Hepatocyte (in vitro differentiated cells): ENCODE data around the gene KIF20B. TPM values are rescaled to one million over a fixed set of nuclear protein-coding genes. Genes with fewer than 3 reads are reported as not detected.

Experiments
- DNase-seq: peaks from one replicate; pipeline ENCODE4 v3.0.0-alpha.2; 2016; ENCODE audit warnings: low spot score
- H2AFZ ChIP-seq: fragments of 200-600 bp; sonication (generic); 2 replicates; pipeline ENCODE4 v1.6.0; 2016; ENCODE audit warnings: antibody characterized with exemption, mild to moderate bottlenecking
- H3K27ac ChIP-seq: fragments of 200-600 bp; sonication (generic); 2 replicates; pipeline ENCODE4 v1.5.1; 2016; ENCODE audit warnings: mild to moderate bottlenecking
- H3K27me3 ChIP-seq: fragments of 200-600 bp; sonication (generic); 2 replicates; pipeline ENCODE4 v1.6.1; 2016
- H3K36me3 ChIP-seq: fragments of 200-600 bp; sonication (generic); replicated peaks from 2 replicates; pipeline ENCODE4 v1.5.1; 2016; ENCODE audit warnings: low read depth; ENCODE audit not compliant: insufficient read depth
- H3K4me1 ChIP-seq: fragments of 200-600 bp; sonication (generic); 2 replicates; pipeline ENCODE4 v1.5.1; 2016; ENCODE audit warnings: mild to moderate bottlenecking, moderate library complexity; ENCODE audit not compliant: insufficient read depth
- H3K4me2 ChIP-seq: fragments of 200-600 bp; sonication (generic); 2 replicates; pipeline ENCODE4 v1.6.0; 2016
- H3K4me3 ChIP-seq: fragments of 200-600 bp; sonication (generic); 2 replicates; pipeline ENCODE4 v1.5.1; 2016; ENCODE audit warnings: mild to moderate bottlenecking
- H3K79me2 ChIP-seq: fragments of 200-600 bp; sonication (generic); 2 replicates; pipeline ENCODE4 v1.6.0; 2017; ENCODE audit warnings: mild to moderate bottlenecking
- H3K9me2 ChIP-seq: fragments of 200-600 bp; sonication (generic); replicated peaks from 2 replicates; pipeline ENCODE4 v1.6.0; 2017; ENCODE audit warnings: mild to moderate bottlenecking; ENCODE audit not compliant: insufficient read depth
- H3K9me3 ChIP-seq: fragments of 200-600 bp; sonication (generic); 2 replicates; pipeline ENCODE4 v1.5.1; 2016; ENCODE audit warnings: low read depth, mild to moderate bottlenecking
- H4K20me1 ChIP-seq: fragments of 200-600 bp; sonication (generic); 2 replicates; pipeline ENCODE4 v1.6.0; 2016; ENCODE audit warnings: mild to moderate bottlenecking; ENCODE audit not compliant: insufficient read depth, poor library complexity, severe bottlenecking
- EZH2 ChIP-seq: fragments of 200-600 bp; sonication (generic); IDR thresholded peaks from 2 replicates; pipeline ENCODE4 v1.6.1; 2016; ENCODE audit warnings: antibody characterized with exemption, mild to moderate bottlenecking, borderline replicate concordance
- EZH2phosphoT487 ChIP-seq: fragments of 200-600 bp; sonication (generic); IDR thresholded peaks from one replicate; pipeline ENCODE4 v1.6.1; 2018; ENCODE audit warnings: antibody characterized with exemption, mild to moderate bottlenecking, low read depth, moderate library complexity; ENCODE audit not compliant: unreplicated experiment, severe bottlenecking
- WGBS: methylation state at CpG from one replicate; pipeline ENCODE4 v1.1.6; 2016; ENCODE audit warnings: low lambda C conversion rate; ENCODE audit errors: missing lambda C conversion rate; 5-methylcytosine and 5-hydroxymethylcytosine counted together
- polyA plus RNA-seq: library from polyadenylated mRNA; unstranded; fragments of >200 nt; fragmentation: Nextera tagmentation; extraction: Ambion mirVana; gene quantifications from 2 replicates; pipeline ENCODE4 v1.2.1, GENCODE V29; 2016
- total RNA-seq: library from RNA; depleted of rRNA; stranded (reverse); fragments of >200 nt; gene quantifications from 2 replicates; pipeline ENCODE4 v1.2.3, GENCODE V29; 2014
- TF ChIP-seq, protein P1 (sequence below): fragments of 200-600 bp; sonication (generic); IDR thresholded peaks from 2 replicates; pipeline ENCODE4 v1.5.1; 2016; ENCODE audit warnings: antibody characterized with exemption, mild to moderate bottlenecking; ENCODE audit not compliant: poor library complexity

KIF20B gene
- total and polyA plus RNA-seq, 2 experiments from 2014 or later = 4.6 to 6.9 TPM

DNA sequence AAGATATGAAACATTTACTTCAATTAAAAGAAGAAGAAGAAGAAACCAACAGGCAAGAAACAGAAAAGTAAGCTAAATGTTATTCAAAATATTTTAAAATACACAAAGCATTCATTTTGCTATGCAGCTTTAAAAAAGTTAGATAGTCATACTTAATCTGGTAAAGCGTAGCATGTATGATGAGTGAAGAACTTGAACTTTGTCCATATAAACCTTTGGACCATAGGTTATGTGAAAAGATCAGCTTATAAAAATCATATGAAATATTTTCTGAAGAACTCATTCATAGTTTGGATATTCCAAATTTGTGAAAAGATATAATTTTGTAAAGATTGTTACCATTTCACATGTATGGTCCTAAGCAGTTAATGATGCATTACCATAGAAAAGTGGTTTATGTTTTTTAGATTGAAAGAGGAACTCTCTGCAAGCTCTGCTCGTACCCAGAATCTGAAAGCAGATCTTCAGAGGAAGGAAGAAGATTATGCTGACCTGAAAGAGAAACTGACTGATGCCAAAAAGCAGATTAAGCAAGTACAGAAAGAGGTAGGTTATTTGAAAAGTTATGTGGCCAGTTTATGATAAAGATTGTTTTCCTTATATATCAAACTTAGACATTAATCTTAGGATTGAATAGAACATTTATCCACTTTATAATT, 37.3 kb downstream of the KIF20B start:
- Histone ChIP-seq H4K20me1 (no peaks in the 10 kb centered on the region), H3K9me3 (no peaks in the 10 kb centered on the region), H3K4me1 (no peaks in the 10 kb centered on the region), H3K27ac (no peak overlapping the region), H3K4me2 (no peak overlapping the region), H3K36me3 (no peaks in the 10 kb centered on the region), H3K27me3 (no peaks in the 10 kb centered on the region), H3K79me2 (no peaks in the 10 kb centered on the region), H3K4me3 (no peak overlapping the region), H2AFZ (no peak overlapping the region), H3K9me2 (no peaks in the 10 kb centered on the region)
- no peak for TF ChIP-seq EZH2
- no peak for TF ChIP-seq EZH2phosphoT487
- TF ChIP-seq, protein P1, sequence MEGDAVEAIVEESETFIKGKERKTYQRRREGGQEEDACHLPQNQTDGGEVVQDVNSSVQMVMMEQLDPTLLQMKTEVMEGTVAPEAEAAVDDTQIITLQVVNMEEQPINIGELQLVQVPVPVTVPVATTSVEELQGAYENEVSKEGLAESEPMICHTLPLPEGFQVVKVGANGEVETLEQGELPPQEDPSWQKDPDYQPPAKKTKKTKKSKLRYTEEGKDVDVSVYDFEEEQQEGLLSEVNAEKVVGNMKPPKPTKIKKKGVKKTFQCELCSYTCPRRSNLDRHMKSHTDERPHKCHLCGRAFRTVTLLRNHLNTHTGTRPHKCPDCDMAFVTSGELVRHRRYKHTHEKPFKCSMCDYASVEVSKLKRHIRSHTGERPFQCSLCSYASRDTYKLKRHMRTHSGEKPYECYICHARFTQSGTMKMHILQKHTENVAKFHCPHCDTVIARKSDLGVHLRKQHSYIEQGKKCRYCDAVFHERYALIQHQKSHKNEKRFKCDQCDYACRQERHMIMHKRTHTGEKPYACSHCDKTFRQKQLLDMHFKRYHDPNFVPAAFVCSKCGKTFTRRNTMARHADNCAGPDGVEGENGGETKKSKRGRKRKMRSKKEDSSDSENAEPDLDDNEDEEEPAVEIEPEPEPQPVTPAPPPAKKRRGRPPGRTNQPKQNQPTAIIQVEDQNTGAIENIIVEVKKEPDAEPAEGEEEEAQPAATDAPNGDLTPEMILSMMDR = no peak
- DNase-seq = no peak
- 81% methylated on average over 2 of the region's 2 CpGs for WGBS

DNA sequence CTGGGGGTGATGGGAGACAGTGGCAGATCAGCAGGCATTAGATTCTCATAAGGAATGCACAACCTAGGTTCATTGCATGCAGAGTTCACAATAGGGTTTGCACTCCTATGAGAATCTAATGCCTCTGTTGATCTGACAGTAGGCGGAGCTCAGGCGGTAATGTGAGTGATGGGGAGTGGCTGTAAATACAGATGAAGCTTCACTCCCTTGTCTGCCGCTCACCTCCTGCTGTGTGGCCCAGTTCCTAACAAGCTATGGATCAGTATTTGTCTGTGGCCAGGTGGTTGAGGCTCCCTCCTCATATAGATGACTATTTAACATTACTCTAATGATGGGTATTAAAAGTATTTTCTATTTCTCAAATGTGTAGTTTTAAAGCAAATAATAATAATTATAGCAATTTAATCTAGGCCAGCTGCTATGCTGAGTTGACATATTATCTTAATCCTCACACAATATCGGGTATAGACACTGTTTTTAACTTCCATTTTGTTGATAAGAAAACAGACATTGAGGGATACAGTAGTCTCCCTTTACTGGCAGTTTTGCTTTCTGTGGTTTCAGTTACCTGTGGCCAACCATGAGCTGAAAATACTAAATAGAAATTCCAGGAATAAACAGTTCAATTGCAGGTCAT, 39.9 kb downstream of the KIF20B start:
- Histone ChIP-seq H3K27ac (no peak overlapping the region), H3K4me3 (no peak overlapping the region), H3K36me3 (no peaks in the 10 kb centered on the region), H3K4me1 (no peaks in the 10 kb centered on the region), H3K4me2 (no peak overlapping the region), H3K9me2 (no peaks in the 10 kb centered on the region), H2AFZ (no peak overlapping the region), H3K27me3 (no peaks in the 10 kb centered on the region), H3K79me2 (no peaks in the 10 kb centered on the region), H4K20me1 (no peaks in the 10 kb centered on the region), H3K9me3 (no peaks in the 10 kb centered on the region)
- no peak for TF ChIP-seq EZH2phosphoT487
- TF ChIP-seq, protein P1 = no peak
- no peak for TF ChIP-seq EZH2
- no peak for DNase-seq
- 93% methylated on average over 4 of the region's 4 CpGs for WGBS

DNA sequence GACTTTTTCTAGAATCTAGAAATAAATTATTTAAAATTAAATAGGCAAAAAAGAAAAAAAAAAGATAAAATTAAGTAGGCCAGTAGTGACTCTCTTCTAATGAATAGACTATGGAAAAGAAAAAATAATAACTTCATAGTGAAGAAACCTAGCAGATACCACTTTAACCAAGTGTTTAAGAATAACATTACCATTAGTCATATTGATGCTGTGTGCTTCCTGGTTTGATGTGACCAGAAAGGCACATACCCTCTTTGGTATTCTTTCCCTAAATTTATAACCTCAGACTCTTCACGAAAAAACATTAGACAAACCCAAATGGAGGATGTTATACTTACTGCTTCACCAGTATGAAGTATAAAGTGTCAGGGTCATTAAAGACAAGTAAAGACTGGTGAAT, 42.6 kb downstream of the KIF20B start:
- H3K4me2 ChIP-seq = no peak overlapping the region
- H3K4me1 ChIP-seq = no peaks in the 10 kb centered on the region

More for the DNA sequence above, 42.6 kb downstream of the KIF20B start:
- H3K4me3 ChIP-seq = no peak overlapping the region
- WGBS = 100% methylated on average over 1 of the region's 1 CpG
- DNase-seq = no peak
- H3K36me3 ChIP-seq = no peaks in the 10 kb centered on the region
- TF ChIP-seq EZH2phosphoT487 = no peak
- TF ChIP-seq, protein P1 = no peak
- no peak for TF ChIP-seq EZH2
- no peak overlapping the region for H2AFZ ChIP-seq
- no peaks in the 10 kb centered on the region for H4K20me1 ChIP-seq
- H3K9me2 ChIP-seq = no peaks in the 10 kb centered on the region
- H3K79me2 ChIP-seq = no peaks in the 10 kb centered on the region
- H3K27me3 ChIP-seq = no peaks in the 10 kb centered on the region
- H3K27ac ChIP-seq = no peak overlapping the region
- no peaks in the 10 kb centered on the region for H3K9me3 ChIP-seq
